GM12892 (cell line): Measurements from ENCODE around the gene TGOLN2.

Source experiments
- DNase-seq: peaks from one replicate; pipeline ENCODE4 v3.0.0; 2011; ENCODE audit not compliant: insufficient read length
- FAIRE-seq: peaks from 2 replicates; lab custom pipeline; 2011; peaks lifted over from hg19 to GRCh38; lab: Jason Lieb, UNC
- POLR2A ChIP-seq: IDR thresholded peaks from 2 replicates; pipeline ENCODE4 v1.6.1; 2011; ENCODE audit warnings: low read depth, low read length, control low read depth
- POLR2AphosphoS5 ChIP-seq: IDR thresholded peaks from 2 replicates; pipeline ENCODE4 v1.6.1; 2011; ENCODE audit warnings: low read depth, low read length, control low read depth
- TAF1 ChIP-seq: IDR thresholded peaks from 2 replicates; pipeline ENCODE4 v1.6.1; 2011; ENCODE audit warnings: low read depth, mild to moderate bottlenecking, control low read depth, low read length, borderline replicate concordance

TGOLN2 gene

GRCh38 chr2:85282914-85283313 is 44.9 kb downstream of the TGOLN2 start:
- DNase-seq (no peak), FAIRE-seq (no peak)
- TF ChIP-seq POLR2A = no peak
- TF ChIP-seq POLR2AphosphoS5 = no peak
- TF ChIP-seq TAF1 = no peak

- no peak for FAIRE-seq
- no peak for DNase-seq
- TF ChIP-seq POLR2AphosphoS5 (no peak), TAF1 (no peak), POLR2A (no peak)
Observed at GRCh38 chr2:85281553-85281952, 46.2 kb downstream of the TGOLN2 start.

GRCh38 chr2:85278361-85278760 is 49.4 kb downstream of the TGOLN2 start:
- DNase-seq = no peak
- TF ChIP-seq POLR2AphosphoS5 = no peak
- FAIRE-seq = no peak

GRCh38 chr2:85277416-85278158 is 50.2 kb downstream of the TGOLN2 start:
- DNase-seq (no peak), FAIRE-seq (no peak)
- no peak for TF ChIP-seq TAF1
- no peak for TF ChIP-seq POLR2AphosphoS5
- no peak for TF ChIP-seq POLR2A

GRCh38 chr2:85276571-85277118 is 51.1 kb downstream of the TGOLN2 start:
- DNase-seq = no peak
- TF ChIP-seq POLR2A = no peak
- TF ChIP-seq TAF1 = no peak
- no peak for TF ChIP-seq POLR2AphosphoS5
- no peak for FAIRE-seq

- no peak for TF ChIP-seq TAF1
- TF ChIP-seq POLR2A = no peak
- no peak for TF ChIP-seq POLR2AphosphoS5
- DNase-seq (no peak), FAIRE-seq (no peak)
Observed at GRCh38 chr2:85275984-85276540, 51.7 kb downstream of the TGOLN2 start.

GRCh38 chr2:85273738-85274731 is 53.8 kb downstream of the TGOLN2 start:
- TF ChIP-seq POLR2A (no peak), POLR2AphosphoS5 (no peak), TAF1 (no peak)
- FAIRE-seq (no peak), DNase-seq (no peak)

- no peak for TF ChIP-seq POLR2A
- no peak for TF ChIP-seq POLR2AphosphoS5
- no peak for TF ChIP-seq TAF1
- no peak for FAIRE-seq
Observed at GRCh38 chr2:85272357-85272756, 55.4 kb downstream of the TGOLN2 start.

GRCh38 chr2:85269959-85270358 is 57.8 kb downstream of the TGOLN2 start:
- no peak for TF ChIP-seq POLR2A
- no peak for TF ChIP-seq TAF1
- TF ChIP-seq POLR2AphosphoS5 = no peak
- FAIRE-seq = no peak
- no peak for DNase-seq

More at GRCh38 chr2:85272357-85272756, 55.4 kb downstream of the TGOLN2 start:
- no peak for DNase-seq
